Panc1 (cell line): ENCODE data around the gene PLA2G2C. TPM values are rescaled to one million over a fixed set of nuclear protein-coding genes. Genes with fewer than 3 reads are reported as not detected.

Source experiments
- ATAC-seq: fragments of 200-7000 bp; cut with Tn5 transposase; 2 replicates; pipeline ENCODE4 v1.9.1; 2020; ENCODE audit warnings: mild to moderate bottlenecking, moderate library complexity
- BruUV-seq: library from RNA; stranded (reverse); fragments of 400-500 nt; replicated peaks from 2 replicates; lab custom pipeline; 2021; lab: Mats Ljungman, UMichigan
- CTCF ChIA-PET: fragments of 300-600 bp; sonication (Branson Sonifier 250); formaldehyde crosslinking; loops from one replicate; lab custom pipeline; 2022; ENCODE audit warnings: antibody characterized with exemption; lab: Charles Lee
- POLR2A ChIA-PET: fragments of 300-600 bp; sonication (Branson Sonifier 250); formaldehyde crosslinking; loops from one replicate; lab custom pipeline; 2022; ENCODE audit warnings: antibody characterized with exemption; lab: Charles Lee
- DNase-seq: peaks from one replicate; pipeline ENCODE4 v3.0.0-alpha.2; 2010; ENCODE audit warnings: low read depth, low spot score
- H3K27ac ChIP-seq: 2 replicates; pipeline ENCODE4 v1.5.1; 2011; ENCODE audit warnings: mild to moderate bottlenecking, low read length, inconsistent platforms
- H3K27me3 ChIP-seq: fragments of 200-500 bp; sonication (Bioruptor generic); 2 replicates; pipeline ENCODE4 v1.6.0; 2014; ENCODE audit warnings: low read length, inconsistent platforms; ENCODE audit not compliant: control insufficient read depth, insufficient read depth
- H3K36me3 ChIP-seq: fragments of 200-500 bp; sonication (Bioruptor generic); 2 replicates; pipeline ENCODE4 v1.5.1; 2014; ENCODE audit warnings: inconsistent platforms, mild to moderate bottlenecking, low read length, moderate library complexity; ENCODE audit not compliant: control insufficient read depth, insufficient read depth
- H3K4me1 ChIP-seq: 2 replicates; pipeline ENCODE4 v1.5.1; 2011; ENCODE audit warnings: inconsistent platforms, mild to moderate bottlenecking, low read length, moderate library complexity; ENCODE audit not compliant: control insufficient read depth, insufficient read depth
- H3K4me3 ChIP-seq, 2 experiments: 2 replicates each; pipeline ENCODE4 v1.5.1; 2011 to 2012; ENCODE audit warnings: low read depth in 2 of 2, low read length in 2 of 2, mild to moderate bottlenecking in 2 of 2, inconsistent platforms in 1 of 2, moderate library complexity in 1 of 2
- H3K9me3 ChIP-seq: fragments of 200-500 bp; sonication (Bioruptor generic); 2 replicates; pipeline ENCODE4 v1.5.1; 2014; ENCODE audit warnings: low read depth, mild to moderate bottlenecking, inconsistent platforms, low read length, moderate library complexity; ENCODE audit not compliant: control insufficient read depth, insufficient read depth
- POLR2AphosphoS5 ChIP-seq: IDR thresholded peaks from 2 replicates; pipeline ENCODE4 v1.6.1; 2012; ENCODE audit warnings: mild to moderate bottlenecking, low read depth, low read length, moderate library complexity
- SIN3A ChIP-seq: IDR thresholded peaks from 2 replicates; pipeline ENCODE4 v1.6.1; 2012; ENCODE audit warnings: low read depth, mild to moderate bottlenecking, low read length, moderate library complexity, borderline replicate concordance; ENCODE audit not compliant: insufficient read depth
- TCF7L2 ChIP-seq: IDR thresholded peaks from 2 replicates; pipeline ENCODE4 v1.6.1; 2011; ENCODE audit warnings: mild to moderate bottlenecking, low read depth, low read length, inconsistent platforms
- in situ Hi-C: cut with HindIII; loops from 2 replicates; pipeline ENCODE4 v1.10.0; 2016; ENCODE audit warnings: low sequenced_read_pairs, low pct_unique_long_range_greater_than_20kb
- intact Hi-C: fragments of 100-400 bp; cut with micrococcal nuclease; formaldehyde crosslinking; loops from one replicate; pipeline ENCODE4 v1.10.0; 2022; ENCODE audit not compliant: unreplicated experiment
- total RNA-seq: library from RNA; stranded (reverse); gene quantifications from one replicate; pipeline ENCODE4 v1.2.1, GENCODE V29; 2021; ENCODE audit not compliant: unreplicated experiment
- TF ChIP-seq, protein P1 (sequence below): fragments of 450-650 bp; IDR thresholded peaks from 2 replicates; pipeline ENCODE4 v1.5.1; 2017; ENCODE audit warnings: mild to moderate bottlenecking
- TF ChIP-seq, protein P2 (sequence below), 2 experiments: IDR thresholded peaks; 2 replicates each; pipeline ENCODE4 v1.6.1; 2011 to 2012; ENCODE audit warnings: low read depth in 2 of 2, control low read depth in 1 of 2, low read length in 1 of 2, mild to moderate bottlenecking in 1 of 2, moderate library complexity in 1 of 2; ENCODE audit not compliant: insufficient read depth in 1 of 2

Gene PLA2G2C
- total RNA-seq, 1 experiment from 2014 or later = not detected

- Histone ChIP-seq H3K36me3 (no peaks in the 10 kb centered on the region), H3K4me1 (no peaks in the 10 kb centered on the region; the same call in 1 of the 2 replicates), H3K4me3 (no peak overlapping the region), H3K9me3 (no peaks in the 10 kb centered on the region), H3K27ac (no peak overlapping the region), H3K27me3 (peaks cover 3% of the 10 kb centered on the region; the same call in 1 of the 2 replicates)
- ChIA-PET POLR2A (no interaction called here), CTCF (no interaction called here)
- BruUV-seq = no TSS peak
- no peak for ATAC-seq
- intact Hi-C loops (no loop called here), in situ Hi-C loops (no loop called here)
- no peak for TF ChIP-seq SIN3A
- no peak for DNase-seq
Observed at GRCh38 chr1:20207546-20207945, 21.2 kb upstream of the PLA2G2C start.

- in situ Hi-C loops = no loop called here
- POLR2A ChIA-PET = no interaction called here
- no peak overlapping the region for H3K4me3 ChIP-seq
- CTCF ChIA-PET = no interaction called here
- no peaks in the 10 kb centered on the region for H3K36me3 ChIP-seq
- intact Hi-C loops = no loop called here
- no peak overlapping the region for H3K27ac ChIP-seq
- no peak for TF ChIP-seq POLR2AphosphoS5
- TF ChIP-seq SIN3A = no peak
- TF ChIP-seq, protein P1, sequence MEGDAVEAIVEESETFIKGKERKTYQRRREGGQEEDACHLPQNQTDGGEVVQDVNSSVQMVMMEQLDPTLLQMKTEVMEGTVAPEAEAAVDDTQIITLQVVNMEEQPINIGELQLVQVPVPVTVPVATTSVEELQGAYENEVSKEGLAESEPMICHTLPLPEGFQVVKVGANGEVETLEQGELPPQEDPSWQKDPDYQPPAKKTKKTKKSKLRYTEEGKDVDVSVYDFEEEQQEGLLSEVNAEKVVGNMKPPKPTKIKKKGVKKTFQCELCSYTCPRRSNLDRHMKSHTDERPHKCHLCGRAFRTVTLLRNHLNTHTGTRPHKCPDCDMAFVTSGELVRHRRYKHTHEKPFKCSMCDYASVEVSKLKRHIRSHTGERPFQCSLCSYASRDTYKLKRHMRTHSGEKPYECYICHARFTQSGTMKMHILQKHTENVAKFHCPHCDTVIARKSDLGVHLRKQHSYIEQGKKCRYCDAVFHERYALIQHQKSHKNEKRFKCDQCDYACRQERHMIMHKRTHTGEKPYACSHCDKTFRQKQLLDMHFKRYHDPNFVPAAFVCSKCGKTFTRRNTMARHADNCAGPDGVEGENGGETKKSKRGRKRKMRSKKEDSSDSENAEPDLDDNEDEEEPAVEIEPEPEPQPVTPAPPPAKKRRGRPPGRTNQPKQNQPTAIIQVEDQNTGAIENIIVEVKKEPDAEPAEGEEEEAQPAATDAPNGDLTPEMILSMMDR = no peak
- no peak for TF ChIP-seq TCF7L2
- TF ChIP-seq, protein P2, sequence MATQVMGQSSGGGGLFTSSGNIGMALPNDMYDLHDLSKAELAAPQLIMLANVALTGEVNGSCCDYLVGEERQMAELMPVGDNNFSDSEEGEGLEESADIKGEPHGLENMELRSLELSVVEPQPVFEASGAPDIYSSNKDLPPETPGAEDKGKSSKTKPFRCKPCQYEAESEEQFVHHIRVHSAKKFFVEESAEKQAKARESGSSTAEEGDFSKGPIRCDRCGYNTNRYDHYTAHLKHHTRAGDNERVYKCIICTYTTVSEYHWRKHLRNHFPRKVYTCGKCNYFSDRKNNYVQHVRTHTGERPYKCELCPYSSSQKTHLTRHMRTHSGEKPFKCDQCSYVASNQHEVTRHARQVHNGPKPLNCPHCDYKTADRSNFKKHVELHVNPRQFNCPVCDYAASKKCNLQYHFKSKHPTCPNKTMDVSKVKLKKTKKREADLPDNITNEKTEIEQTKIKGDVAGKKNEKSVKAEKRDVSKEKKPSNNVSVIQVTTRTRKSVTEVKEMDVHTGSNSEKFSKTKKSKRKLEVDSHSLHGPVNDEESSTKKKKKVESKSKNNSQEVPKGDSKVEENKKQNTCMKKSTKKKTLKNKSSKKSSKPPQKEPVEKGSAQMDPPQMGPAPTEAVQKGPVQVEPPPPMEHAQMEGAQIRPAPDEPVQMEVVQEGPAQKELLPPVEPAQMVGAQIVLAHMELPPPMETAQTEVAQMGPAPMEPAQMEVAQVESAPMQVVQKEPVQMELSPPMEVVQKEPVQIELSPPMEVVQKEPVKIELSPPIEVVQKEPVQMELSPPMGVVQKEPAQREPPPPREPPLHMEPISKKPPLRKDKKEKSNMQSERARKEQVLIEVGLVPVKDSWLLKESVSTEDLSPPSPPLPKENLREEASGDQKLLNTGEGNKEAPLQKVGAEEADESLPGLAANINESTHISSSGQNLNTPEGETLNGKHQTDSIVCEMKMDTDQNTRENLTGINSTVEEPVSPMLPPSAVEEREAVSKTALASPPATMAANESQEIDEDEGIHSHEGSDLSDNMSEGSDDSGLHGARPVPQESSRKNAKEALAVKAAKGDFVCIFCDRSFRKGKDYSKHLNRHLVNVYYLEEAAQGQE (IDR thresholded peaks at IDR 0.05; ENCODE audit: insufficient read depth in 1 of 2, low read depth in 2 of 2, low read length in 1 of 2) = no peak
- peaks cover 11% of the 10 kb centered on the region for H3K27me3 ChIP-seq
- no peaks in the 10 kb centered on the region for H3K9me3 ChIP-seq
- ATAC-seq = no peak
- BruUV-seq = no TSS peak
- no peak for DNase-seq
- H3K4me1 ChIP-seq = no peaks in the 10 kb centered on the region
Observed at GRCh38 chr1:20202166-20202565, 15.8 kb upstream of the PLA2G2C start.

DNA sequence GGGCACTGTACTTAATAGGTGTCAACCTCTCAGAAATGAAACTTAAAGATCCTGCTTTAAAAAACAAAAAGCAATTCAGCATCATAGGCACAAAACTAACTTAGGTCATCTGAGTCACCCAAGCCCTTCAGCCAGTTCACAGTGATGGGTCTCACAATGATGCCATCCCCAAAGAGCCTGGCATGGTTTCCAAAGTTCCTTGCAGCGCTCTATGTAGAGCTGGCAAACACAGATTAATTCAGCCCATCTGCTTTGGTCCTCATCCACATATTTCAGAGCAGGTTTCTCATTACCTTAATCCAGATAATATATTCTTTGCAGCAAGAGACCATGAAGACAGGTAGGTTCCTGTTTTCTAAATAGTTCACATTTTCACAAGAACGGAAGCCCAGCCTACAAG lies 14.6 kb upstream of the PLA2G2C start:
- Histone ChIP-seq H3K4me3 (no peak overlapping the region), H3K9me3 (no peaks in the 10 kb centered on the region), H3K27ac (no peak overlapping the region), H3K36me3 (no peaks in the 10 kb centered on the region), H3K4me1 (no peaks in the 10 kb centered on the region), H3K27me3 (peaks cover 11% of the 10 kb centered on the region)
- in situ Hi-C loops (no loop called here), intact Hi-C loops (no loop called here)
- ChIA-PET POLR2A (no interaction called here), CTCF (interaction anchor here (0.6 kb wide), 1 partner anchor 12 kb away, joined by 7 read pairs; no protein-coding TSS in a partner anchor)
- DNase-seq (no peak), ATAC-seq (no peak)
- BruUV-seq = no TSS peak
- TF ChIP-seq SIN3A = no peak
- no peak for TF ChIP-seq POLR2AphosphoS5
- TF ChIP-seq, protein P2 (IDR thresholded peaks at IDR 0.05; ENCODE audit: insufficient read depth in 1 of 2, low read depth in 2 of 2, low read length in 1 of 2) = no peak
- TF ChIP-seq, protein P1 = no peak
- TF ChIP-seq TCF7L2 = no peak
